Mucosa of stomach (tissue), 1 donor: ENCODE measurements around the gene AHCYL1.
"Not testable (repeated sequence)": the region's sequence is repeated elsewhere in the genome, so short reads cannot be mapped to it uniquely, and the experiment has no call there.

ENCODE experiments used
- H3K27me3 ChIP-seq: one replicate; pipeline ENCODE4 v1.7.0; 2013; ENCODE audit warnings: mild to moderate bottlenecking, low read length; ENCODE audit not compliant: control insufficient read depth, insufficient read depth
- H3K36me3 ChIP-seq: one replicate; pipeline ENCODE4 v1.7.0; 2013; ENCODE audit warnings: low read length; ENCODE audit not compliant: control insufficient read depth, insufficient read depth
- H3K4me1 ChIP-seq: one replicate; pipeline ENCODE4 v1.7.0; 2013; ENCODE audit warnings: mild to moderate bottlenecking, low read length; ENCODE audit not compliant: control insufficient read depth, insufficient read depth
- H3K4me3 ChIP-seq: one replicate; pipeline ENCODE4 v1.7.0; 2013; ENCODE audit warnings: low read length
- H3K9ac ChIP-seq: one replicate; pipeline ENCODE4 v1.7.0; 2013; ENCODE audit warnings: mild to moderate bottlenecking, low read length, moderate library complexity
- H3K9me3 ChIP-seq: one replicate; pipeline ENCODE4 v1.7.0; 2013; ENCODE audit warnings: mild to moderate bottlenecking, low read length, moderate library complexity; ENCODE audit not compliant: control insufficient read depth
- donor health status: Pancreatic carcinoma.

AHCYL1 gene

GRCh38 chr1:110005971-110006370 is 21.4 kb downstream of the AHCYL1 start:
- no peak overlapping the region for H3K4me3 ChIP-seq
- peaks cover 4% of the 10 kb centered on the region for H3K36me3 ChIP-seq
- no peaks in the 10 kb centered on the region for H3K9me3 ChIP-seq
- H3K4me1 ChIP-seq = peaks cover 28% of the 10 kb centered on the region
- no peak overlapping the region for H3K9ac ChIP-seq
- H3K27me3 ChIP-seq = no peaks in the 10 kb centered on the region

GRCh38 chr1:110006516-110006915 is 22.0 kb downstream of the AHCYL1 start:
- H3K9ac ChIP-seq = no peak overlapping the region
- H3K9me3 ChIP-seq = no peaks in the 10 kb centered on the region
- H3K4me3 ChIP-seq = no peak overlapping the region
- peaks cover 4% of the 10 kb centered on the region for H3K36me3 ChIP-seq
- H3K27me3 ChIP-seq = no peaks in the 10 kb centered on the region
- peaks cover 30% of the 10 kb centered on the region for H3K4me1 ChIP-seq

- no peaks in the 10 kb centered on the region for H3K27me3 ChIP-seq
- H3K4me3 ChIP-seq = no peak overlapping the region
- H3K9ac ChIP-seq = no peak overlapping the region
- no peaks in the 10 kb centered on the region for H3K9me3 ChIP-seq
- peaks cover 4% of the 10 kb centered on the region for H3K36me3 ChIP-seq
- peaks cover 34% of the 10 kb centered on the region for H3K4me1 ChIP-seq
Measured at GRCh38 chr1:110007046-110007830, 22.7 kb downstream of the AHCYL1 start.

- no peak overlapping the region for H3K9ac ChIP-seq
- H3K9me3 ChIP-seq = no peaks in the 10 kb centered on the region
- H3K4me1 ChIP-seq = peaks cover 25% of the 10 kb centered on the region
- no peaks in the 10 kb centered on the region for H3K27me3 ChIP-seq
- H3K36me3 ChIP-seq = peaks cover 4% of the 10 kb centered on the region
- H3K4me3 ChIP-seq = no peak overlapping the region
Measured at GRCh38 chr1:110008971-110009565, 24.5 kb downstream of the AHCYL1 start.

- H3K36me3 ChIP-seq = peaks cover 9% of the 10 kb centered on the region
Measured at GRCh38 chr1:110011527-110012041, 27.0 kb downstream of the AHCYL1 start.

GRCh38 chr1:110012100-110012780 is 27.7 kb downstream of the AHCYL1 start:
- Histone ChIP-seq H3K36me3 (peaks cover 13% of the 10 kb centered on the region), H3K9me3 (no peaks in the 10 kb centered on the region), H3K4me1 (peaks cover 5% of the 10 kb centered on the region)

More at GRCh38 chr1:110011527-110012041, 27.0 kb downstream of the AHCYL1 start:
- no peak overlapping the region for H3K4me3 ChIP-seq
- no peaks in the 10 kb centered on the region for H3K27me3 ChIP-seq
- H3K9me3 ChIP-seq = no peaks in the 10 kb centered on the region
- H3K9ac ChIP-seq = no peak overlapping the region
- H3K4me1 ChIP-seq = peaks cover 5% of the 10 kb centered on the region

GRCh38 chr1:110017792-110018191 is 33.2 kb downstream of the AHCYL1 start:
- Histone ChIP-seq H3K36me3 (peaks cover 28% of the 10 kb centered on the region), H3K4me3 (no peak overlapping the region), H3K4me1 (no peaks in the 10 kb centered on the region), H3K9me3 (no peaks in the 10 kb centered on the region), H3K27me3 (no peaks in the 10 kb centered on the region), H3K9ac (no peak overlapping the region)

More at GRCh38 chr1:110012100-110012780, 27.7 kb downstream of the AHCYL1 start:
- H3K9ac ChIP-seq = no peak overlapping the region
- no peaks in the 10 kb centered on the region for H3K27me3 ChIP-seq
- no peak overlapping the region for H3K4me3 ChIP-seq

- Histone ChIP-seq H3K9ac (no peak overlapping the region), H3K27me3 (no peaks in the 10 kb centered on the region), H3K4me3 (no peak overlapping the region), H3K4me1 (no peaks in the 10 kb centered on the region), H3K9me3 (no peaks in the 10 kb centered on the region), H3K36me3 (peaks cover 34% of the 10 kb centered on the region)
Measured at GRCh38 chr1:110018396-110018795, 33.8 kb downstream of the AHCYL1 start.

GRCh38 chr1:110019770-110020169 is 35.2 kb downstream of the AHCYL1 start:
- Histone ChIP-seq H3K27me3 (no peaks in the 10 kb centered on the region), H3K9me3 (no peaks in the 10 kb centered on the region), H3K36me3 (peaks cover 35% of the 10 kb centered on the region), H3K9ac (no peak overlapping the region), H3K4me1 (no peaks in the 10 kb centered on the region), H3K4me3 (no peak overlapping the region)

GRCh38 chr1:110021285-110021684 is 36.7 kb downstream of the AHCYL1 start:
- Histone ChIP-seq H3K27me3 (no peaks in the 10 kb centered on the region), H3K9ac (no peak overlapping the region), H3K36me3 (peaks cover 30% of the 10 kb centered on the region), H3K4me1 (no peaks in the 10 kb centered on the region), H3K9me3 (no peaks in the 10 kb centered on the region), H3K4me3 (no peak overlapping the region)

GRCh38 chr1:110024613-110025012 is 40.0 kb downstream of the AHCYL1 start:
- H3K4me1 ChIP-seq = no peaks in the 10 kb centered on the region
- H3K36me3 ChIP-seq = peaks cover 13% of the 10 kb centered on the region
- H3K9me3 ChIP-seq = no peaks in the 10 kb centered on the region
- H3K9ac ChIP-seq = no peak overlapping the region
- no peak overlapping the region for H3K4me3 ChIP-seq
- no peaks in the 10 kb centered on the region for H3K27me3 ChIP-seq

GRCh38 chr1:110030687-110031086 is 46.1 kb downstream of the AHCYL1 start:
- H3K36me3 ChIP-seq, H3K4me3 ChIP-seq, H3K27me3 ChIP-seq, H3K9me3 ChIP-seq: not testable (repeated sequence)
- H3K9ac ChIP-seq = peak overlapping the region; percentile 31
- H3K4me1 ChIP-seq = peaks cover 16% of the 10 kb centered on the region
